Cardiac fibroblast (primary cell): ENCODE data around the gene GLYAT.

ENCODE experiments used
- DNase-seq, 2 donors: peaks; one replicate each; pipeline versions ENCODE4 v3.0.0 to v3.0.0-alpha.2; 2010; ENCODE audit warnings: low read depth in 2 of 2
- H3K4me3 ChIP-seq, 2 donors: replicated peaks in 1 of 2; 1 replicate in 1 of 2; 2 replicates in 1 of 2; pipeline ENCODE4 v1.5.1; 2011; ENCODE audit warnings: low read depth in 2 of 2, low read length in 2 of 2, mild to moderate bottlenecking in 2 of 2, moderate library complexity in 1 of 2
- CTCF ChIP-seq: IDR thresholded peaks from one replicate; pipeline ENCODE4 v1.5.1; 2011; ENCODE audit warnings: low read depth, mild to moderate bottlenecking, low read length, inconsistent platforms

GLYAT gene

GRCh38 chr11:58734681-58735490 lies 3.1 kb upstream of the GLYAT start:
- TF ChIP-seq CTCF: no peak
- H3K4me3 ChIP-seq: no peak overlapping the region
- DNase-seq: no peak

GRCh38 chr11:58730507-58731089 lies 1.1 kb downstream of the GLYAT start:
- H3K4me3 ChIP-seq: no peak overlapping the region
- TF ChIP-seq CTCF: no peak
- no peak for DNase-seq

- DNase-seq: no peak
- H3K4me3 ChIP-seq: no peak overlapping the region
- no peak for TF ChIP-seq CTCF
Observed at GRCh38 chr11:58727415-58727797, 4.3 kb downstream of the GLYAT start.

GRCh38 chr11:58726737-58727414 lies 4.9 kb downstream of the GLYAT start:
- no peak for TF ChIP-seq CTCF
- DNase-seq: no peak
- no peak overlapping the region for H3K4me3 ChIP-seq

- no peak for TF ChIP-seq CTCF
- DNase-seq: no peak
- no peak overlapping the region for H3K4me3 ChIP-seq
Observed at GRCh38 chr11:58719406-58720117, 12.2 kb downstream of the GLYAT start.

GRCh38 chr11:58712531-58712930 lies 19.2 kb downstream of the GLYAT start:
- TF ChIP-seq CTCF: no peak

More at GRCh38 chr11:58712531-58712930, 19.2 kb downstream of the GLYAT start:
- H3K4me3 ChIP-seq: no peak overlapping the region
- DNase-seq: no peak
